Suprapubic skin (tissue), 4 donors: ENCODE data around the gene CRYZ. TPM values are rescaled to one million over a fixed set of nuclear protein-coding genes. Genes with fewer than 3 reads are reported as not detected.

ENCODE experiments used
- DNase-seq, 2 donors: peaks; one replicate each; pipeline ENCODE4 v3.0.0-alpha.2; 2019; ENCODE audit warnings: low spot score in 2 of 2
- H3K27ac ChIP-seq: fragments of 200-600 bp; sonication (generic); one replicate; pipeline ENCODE4 v1.5.1; 2019
- H3K27me3 ChIP-seq: fragments of 200-600 bp; sonication (generic); one replicate; pipeline ENCODE4 v1.5.1; 2019
- H3K36me3 ChIP-seq: fragments of 200-600 bp; sonication (generic); one replicate; pipeline ENCODE4 v1.5.1; 2019
- H3K4me1 ChIP-seq: fragments of 200-600 bp; sonication (generic); one replicate; pipeline ENCODE4 v1.5.1; 2019
- H3K4me3 ChIP-seq: fragments of 200-600 bp; sonication (generic); one replicate; pipeline ENCODE4 v1.5.1; 2019; ENCODE audit warnings: mild to moderate bottlenecking
- H3K9me3 ChIP-seq: fragments of 200-600 bp; sonication (generic); one replicate; pipeline ENCODE4 v1.5.1; 2019
- CTCF ChIP-seq, 2 donors: fragments of 200-600 bp in 1 of 2; fragments of 450-650 bp in 1 of 2; sonication (generic) in 1 of 2; IDR thresholded peaks; one replicate each; pipeline ENCODE4 v1.5.1; 2016 to 2019; ENCODE audit warnings: antibody characterized with exemption in 2 of 2, mild to moderate bottlenecking in 1 of 2, moderate library complexity in 1 of 2
- EP300 ChIP-seq: sonication (generic); formaldehyde crosslinking; IDR thresholded peaks from one replicate; pipeline ENCODE4 v1.6.1; 2017; ENCODE audit warnings: antibody characterized with exemption
- POLR2A ChIP-seq, 2 donors: fragments of 450-650 bp; IDR thresholded peaks; one replicate each; pipeline ENCODE4 v1.6.1; 2017; ENCODE audit warnings: antibody characterized with exemption in 2 of 2, mild to moderate bottlenecking in 2 of 2, moderate library complexity in 2 of 2
- POLR2AphosphoS5 ChIP-seq, 3 donors: sonication (generic); formaldehyde crosslinking; IDR thresholded peaks; one replicate each; pipeline ENCODE4 v1.6.1; 2017; ENCODE audit warnings: antibody characterized with exemption in 3 of 3
- WGBS: methylation state at CpG from one replicate; pipeline ENCODE4 v1.1.5; 2018; 5-methylcytosine and 5-hydroxymethylcytosine counted together
- total RNA-seq, 4 donors: library from RNA; depleted of rRNA; stranded (reverse); fragments of >200 nt; gene quantifications; one replicate each; pipeline ENCODE4 v1.1.0, GENCODE V29; 2016

Gene CRYZ
- total RNA-seq, 4 donors from 2014 or later = 18.7 to 39.1 (median 27.3) TPM

- TF ChIP-seq POLR2A (IDR thresholded peaks at IDR 0.05) (no peak), POLR2AphosphoS5 (IDR thresholded peaks at IDR 0.05) (no peak), CTCF (IDR thresholded peaks at IDR 0.05) (no peak), EP300 (no peak)
- H3K36me3 ChIP-seq = no peaks in the 10 kb centered on the region
- no peak for DNase-seq
- 83% methylated on average over 4 of the region's 4 CpGs for WGBS
- no peak overlapping the region for H3K4me3 ChIP-seq
- H3K27ac ChIP-seq = no peak overlapping the region
- H3K4me1 ChIP-seq = no peaks in the 10 kb centered on the region
- H3K27me3 ChIP-seq = no peaks in the 10 kb centered on the region
- no peaks in the 10 kb centered on the region for H3K9me3 ChIP-seq
Observed at GRCh38 chr1:74681449-74681848, 51.4 kb downstream of the CRYZ start.

GRCh38 chr1:74681001-74681400 is 51.8 kb downstream of the CRYZ start:
- TF ChIP-seq POLR2AphosphoS5 (IDR thresholded peaks at IDR 0.05) = no peak
- TF ChIP-seq EP300 = no peak
- no peak for TF ChIP-seq POLR2A (IDR thresholded peaks at IDR 0.05)
- TF ChIP-seq CTCF (IDR thresholded peaks at IDR 0.05) = no peak
- H3K36me3 ChIP-seq = no peaks in the 10 kb centered on the region
- 53% methylated on average over 3 of the region's 3 CpGs for WGBS
- no peak overlapping the region for H3K27ac ChIP-seq
- no peaks in the 10 kb centered on the region for H3K9me3 ChIP-seq
- no peak overlapping the region for H3K4me3 ChIP-seq
- no peaks in the 10 kb centered on the region for H3K27me3 ChIP-seq
- DNase-seq = no peak
- H3K4me1 ChIP-seq = no peaks in the 10 kb centered on the region

- no peak for DNase-seq
- Histone ChIP-seq H3K9me3 (no peaks in the 10 kb centered on the region), H3K27ac (no peak overlapping the region), H3K36me3 (no peaks in the 10 kb centered on the region), H3K4me1 (no peaks in the 10 kb centered on the region), H3K27me3 (no peaks in the 10 kb centered on the region), H3K4me3 (no peak overlapping the region)
- TF ChIP-seq POLR2AphosphoS5 (IDR thresholded peaks at IDR 0.05) = no peak
- TF ChIP-seq CTCF (IDR thresholded peaks at IDR 0.05) = no peak
- no peak for TF ChIP-seq EP300
- no peak for TF ChIP-seq POLR2A (IDR thresholded peaks at IDR 0.05)
- 83% methylated on average over 2 of the region's 2 CpGs for WGBS
Observed at GRCh38 chr1:74679811-74680210, 53.0 kb downstream of the CRYZ start.

GRCh38 chr1:74677926-74678325 is 54.9 kb downstream of the CRYZ start:
- TF ChIP-seq POLR2AphosphoS5 (IDR thresholded peaks at IDR 0.05) = no peak
- no peak for TF ChIP-seq POLR2A (IDR thresholded peaks at IDR 0.05)
- no peak for TF ChIP-seq EP300
- peaks cover 11% of the 10 kb centered on the region for H3K4me1 ChIP-seq

GRCh38 chr1:74674278-74675048 is 58.4 kb downstream of the CRYZ start:
- DNase-seq = no peak
- no peak overlapping the region for H3K27ac ChIP-seq

More at GRCh38 chr1:74677926-74678325, 54.9 kb downstream of the CRYZ start:
- Histone ChIP-seq H3K27ac (no peak overlapping the region), H3K9me3 (no peaks in the 10 kb centered on the region), H3K36me3 (no peaks in the 10 kb centered on the region), H3K4me3 (no peak overlapping the region), H3K27me3 (peaks cover 5% of the 10 kb centered on the region)
- DNase-seq = no peak

More at GRCh38 chr1:74674278-74675048, 58.4 kb downstream of the CRYZ start:
- Histone ChIP-seq H3K4me3 (no peak overlapping the region), H3K4me1 (peaks cover 11% of the 10 kb centered on the region), H3K27me3 (peaks cover 5% of the 10 kb centered on the region), H3K36me3 (no peaks in the 10 kb centered on the region), H3K9me3 (no peaks in the 10 kb centered on the region)
- TF ChIP-seq EP300 (no peak), POLR2A (IDR thresholded peaks at IDR 0.05) (no peak), POLR2AphosphoS5 (IDR thresholded peaks at IDR 0.05) (no peak), CTCF (IDR thresholded peaks at IDR 0.05) (no peak)
- 72% methylated on average over 6 of the region's 6 CpGs for WGBS
